HepG2 (cell line): ENCODE data around the gene UBE2Q1. TPM values are rescaled to one million over a fixed set of nuclear protein-coding genes. Genes with fewer than 3 reads are reported as not detected.

Source experiments
- ARID3A ChIP-seq: IDR thresholded peaks from 2 replicates; pipeline ENCODE4 v1.6.1; 2012; ENCODE audit warnings: low read depth, low read length, improper control_type of control experiment
- ARNT2 ChIP-seq: sonication (generic); formaldehyde crosslinking; IDR thresholded peaks from 2 replicates; pipeline ENCODE4 v1.8.0; 2022; ENCODE audit warnings: mild to moderate bottlenecking, low read depth, missing genetic modification reagents, moderate library complexity
- EEA1 ChIP-seq: sonication (generic); formaldehyde crosslinking; IDR thresholded peaks from 2 replicates; pipeline ENCODE4 v1.5.1; 2020; ENCODE audit warnings: mild to moderate bottlenecking, missing genetic modification reagents, borderline replicate concordance
- FIP1L1 ChIP-seq: fragments of 200-400 bp; formaldehyde crosslinking; IDR thresholded peaks from 2 replicates; pipeline ENCODE4 v1.6.1; 2018; ENCODE audit warnings: low read depth, mild to moderate bottlenecking, low read length, moderate library complexity, borderline replicate concordance; ENCODE audit not compliant: insufficient read depth
- FOSL2 ChIP-seq: sonication (generic); formaldehyde crosslinking; IDR thresholded peaks from 2 replicates; pipeline ENCODE4 v1.4.0; 2020; ENCODE audit warnings: missing genetic modification reagents
- HOMEZ ChIP-seq: IDR thresholded peaks from 2 replicates; pipeline ENCODE4 v1.6.1; 2016; ENCODE audit warnings: low read depth
- MATR3 ChIP-seq: sonication (generic); formaldehyde crosslinking; IDR thresholded peaks from 2 replicates; pipeline ENCODE4 v1.4.0; 2020; ENCODE audit warnings: missing genetic modification reagents
- MBNL3 ChIP-seq: fragments of 250-450 bp; sonication (Bioruptor Pico); conservative IDR thresholded peaks from 2 replicates; pipeline ENCODE4 v1.8.0; 2022; ENCODE audit warnings: mild to moderate bottlenecking, inconsistent platforms
- MYC ChIP-seq: sonication (generic); formaldehyde crosslinking; IDR thresholded peaks from 2 replicates; pipeline ENCODE4 v1.9.0; 2021; ENCODE audit warnings: missing genetic modification reagents, borderline replicate concordance
- NFIC ChIP-seq: IDR thresholded peaks from 2 replicates; pipeline ENCODE4 v1.6.1; 2012; ENCODE audit warnings: mild to moderate bottlenecking, low read length, inconsistent platforms
- PREB ChIP-seq: sonication (generic); formaldehyde crosslinking; IDR thresholded peaks from 2 replicates; pipeline ENCODE4 v1.4.0; 2020; ENCODE audit warnings: missing genetic modification reagents
- REL ChIP-seq: sonication (generic); formaldehyde crosslinking; conservative IDR thresholded peaks from 2 replicates; pipeline ENCODE4 v1.8.0; 2022; ENCODE audit warnings: mild to moderate bottlenecking, missing genetic modification reagents, moderate library complexity
- SSRP1 ChIP-seq: IDR thresholded peaks from 2 replicates; pipeline ENCODE4 v1.6.1; 2016; ENCODE audit warnings: control low read depth
- USF2 ChIP-seq, 2 experiments: sonication (generic) in 1 of 2; formaldehyde crosslinking in 1 of 2; IDR thresholded peaks; 2 replicates each; pipeline versions ENCODE4 v1.5.1 to v1.6.1; 2011 to 2020; ENCODE audit warnings: borderline replicate concordance in 1 of 2, low read depth in 1 of 2, low read length in 1 of 2, mild to moderate bottlenecking in 1 of 2, missing genetic modification reagents in 1 of 2, moderate library complexity in 1 of 2
- ZNF275 ChIP-seq: sonication (generic); formaldehyde crosslinking; IDR thresholded peaks from 2 replicates; pipeline ENCODE4 v1.8.0; 2022; ENCODE audit warnings: missing genetic modification reagents, mild to moderate bottlenecking, inconsistent platforms, borderline replicate concordance
- ZNF552 ChIP-seq: sonication (generic); formaldehyde crosslinking; IDR thresholded peaks from 2 replicates; pipeline ENCODE4 v1.9.0; 2022; ENCODE audit warnings: missing genetic modification reagents, mild to moderate bottlenecking, borderline replicate concordance
- ZNF839 ChIP-seq: sonication (generic); formaldehyde crosslinking; IDR thresholded peaks from 2 replicates; pipeline ENCODE4 v1.4.0; 2020; ENCODE audit warnings: missing genetic modification reagents, mild to moderate bottlenecking, borderline replicate concordance
- polyA plus RNA-seq, 8 experiments: library from polyadenylated mRNA; depleted of rRNA in 3 of 8; stranded (reverse) in 7 of 8; unstranded in 1 of 8; fragments of >200 nt; fragmentation: Illumina TruSeq in 4 of 8; extraction: Trizol in 4 of 8; gene quantifications; 2 replicates each; pipeline versions ENCODE4 v1.2.1 to v1.2.3, GENCODE V29; 2011 to 2016; ENCODE audit warnings: low read depth in 4 of 8, missing spikeins in 1 of 8, mixed read lengths in 1 of 8; ENCODE audit not compliant: insufficient read depth in 1 of 8
- total RNA-seq, 5 experiments: library from RNA; depleted of rRNA; stranded (reverse); fragments of >200 nt; fragmentation: Illumina TruSeq; extraction: Trizol; gene quantifications; 2 replicates each; pipeline ENCODE4 v1.2.3, GENCODE V29; 2016; ENCODE audit warnings: low read depth in 1 of 5

UBE2Q1 gene
- total and polyA plus RNA-seq, 2 of the 13 experiments (the other 11 are each of a cell fraction or from before 2014, with no cell fraction given), result 11.7 to 41.7 TPM

GRCh38 chr1:154558720-154559465 lies 431 bp upstream of the UBE2Q1 start (continued):
- no peak for TF ChIP-seq PREB (CRISPR knock-in tag)
- TF ChIP-seq SSRP1 (CRISPR knock-in tag), result peak; percentile 39; the same call in 1 of the 2 replicates
- TF ChIP-seq MATR3 (CRISPR knock-in tag), result no peak
- TF ChIP-seq MBNL3 (CRISPR knock-in tag), result no peak
- TF ChIP-seq ZNF275 (CRISPR knock-in tag), result peak; percentile 99
- TF ChIP-seq MYC (CRISPR knock-in tag), result peak; percentile 99
- TF ChIP-seq ARID3A, result no peak
- TF ChIP-seq ARNT2 (CRISPR knock-in tag), result peak; percentile 99
- peak; percentile 99 for TF ChIP-seq USF2 (IDR thresholded peaks at IDR 0.05; ENCODE audit: low read depth, low read length)
- peak; percentile 98 for TF ChIP-seq USF2 (CRISPR knock-in tag; IDR thresholded peaks at IDR 0.05; ENCODE audit: borderline replicate concordance)
- no peak for TF ChIP-seq NFIC
- peak; percentile 90 for TF ChIP-seq ZNF839 (CRISPR knock-in tag)
- no peak for TF ChIP-seq FIP1L1
- peak; percentile 99 for TF ChIP-seq ZNF552 (CRISPR knock-in tag)
- 0 out of 2 replicates have a peak, but pooled peaks have one; percentile 46 for TF ChIP-seq HOMEZ (CRISPR knock-in tag)
- peak; percentile 64 for TF ChIP-seq FOSL2
- peak; percentile 100 for TF ChIP-seq REL (CRISPR knock-in tag)
- peak; percentile 77; the same call in 1 of the 2 replicates for TF ChIP-seq EEA1
